Activated CD8-positive, alpha-beta memory T cell treated with anti-CD3 and anti-CD28 coated beads, Interleukin-2, amount 50 U/mL, for 1 hour (primary cell): ENCODE measurements around the gene CHAF1A.

Experiments used
- DNase-seq: peaks from one replicate; pipeline ENCODE4 v3.0.0-alpha.2; 2020; ENCODE audit errors: extremely low read depth

The CHAF1A gene

DNA sequence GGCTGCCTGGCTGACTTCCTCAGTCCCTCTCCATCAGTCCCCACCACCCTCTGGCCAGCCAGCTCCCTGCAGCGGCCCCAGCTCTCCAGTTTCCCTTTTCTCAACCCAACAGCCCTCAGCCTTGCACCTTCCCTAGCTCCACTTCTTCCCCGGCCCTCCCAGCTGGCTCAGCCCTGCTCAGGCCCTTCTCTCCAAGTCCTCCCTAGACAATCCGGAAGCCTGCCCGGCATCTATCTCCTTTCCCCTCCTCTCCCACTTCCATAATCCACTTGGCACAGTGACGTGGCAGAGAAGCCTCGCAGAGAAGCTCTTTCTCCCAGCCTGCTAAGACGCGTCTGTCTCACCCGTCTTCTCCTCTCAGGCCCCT lies 54.0 kb downstream of the CHAF1A start:
- DNase-seq: no peak

- DNase-seq: peak; percentile 42
Measured at GRCh38 chr19:4456843-4457653, 54.6 kb downstream of the CHAF1A start.

GRCh38 chr19:4457654-4458395 lies 55.4 kb downstream of the CHAF1A start, which contains the start of gene UBXN6:
UBXN6 (minus strand) TSS chr19:4457794; CDS start chr19:4457697, 97 bp downstream.
- DNase-seq: peak; percentile 97

- no peak for DNase-seq
Measured at GRCh38 chr19:4464815-4465581, 62.6 kb downstream of the CHAF1A start.

- DNase-seq: no peak
Measured at GRCh38 chr19:4467835-4468234, 65.4 kb downstream of the CHAF1A start.

GRCh38 chr19:4471403-4472173 lies 69.1 kb downstream of the CHAF1A start:
- DNase-seq: peak; percentile 98

DNA sequence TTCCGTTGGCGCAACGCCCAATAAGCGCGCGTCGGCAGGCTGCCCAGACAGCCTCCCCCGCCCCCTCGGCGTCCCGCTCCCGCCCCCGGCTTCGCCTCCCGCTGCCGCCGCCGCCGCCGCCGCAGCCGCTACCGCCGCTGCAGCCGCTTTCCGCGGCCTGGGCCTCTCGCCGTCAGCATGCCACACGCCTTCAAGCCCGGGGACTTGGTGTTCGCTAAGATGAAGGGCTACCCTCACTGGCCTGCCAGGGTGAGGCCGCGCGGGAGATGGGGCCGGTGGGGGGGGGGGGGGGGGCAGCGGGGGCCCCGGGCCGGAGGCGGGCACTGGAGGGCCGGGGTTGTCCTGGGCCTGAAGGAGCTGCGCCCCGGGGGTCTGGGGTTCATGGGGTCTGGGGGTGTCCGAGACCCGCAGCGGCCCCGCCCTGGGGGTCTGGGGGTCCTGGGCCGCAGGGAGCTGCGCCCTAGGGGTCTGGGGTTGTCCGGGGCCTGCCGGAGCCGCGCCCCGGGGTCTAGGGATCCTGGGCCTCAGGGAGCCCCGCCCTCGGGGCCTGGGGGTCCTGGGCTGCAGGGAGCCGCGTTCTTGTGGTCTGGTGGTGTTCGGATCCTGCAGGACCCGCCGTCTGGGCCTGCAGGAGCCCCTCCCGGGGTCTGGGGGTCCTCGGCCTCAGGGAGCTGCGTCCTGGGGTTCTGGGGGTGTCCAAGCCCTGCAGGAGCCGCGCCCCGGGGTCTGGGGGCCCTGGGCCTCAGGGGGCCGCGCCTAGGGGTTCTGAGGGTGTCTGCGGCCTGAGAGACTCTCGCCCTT lies 69.9 kb downstream of the CHAF1A start, which contains the start of gene HDGFL2:
TSS of gene HDGFL2 (plus strand) at position 124 of the 801 bp plus-strand sequence. CDS start at position 178, 54 bp downstream.
- no peak for DNase-seq

- DNase-seq: no peak
Measured at GRCh38 chr19:4473011-4473762, 70.7 kb downstream of the CHAF1A start.

DNA sequence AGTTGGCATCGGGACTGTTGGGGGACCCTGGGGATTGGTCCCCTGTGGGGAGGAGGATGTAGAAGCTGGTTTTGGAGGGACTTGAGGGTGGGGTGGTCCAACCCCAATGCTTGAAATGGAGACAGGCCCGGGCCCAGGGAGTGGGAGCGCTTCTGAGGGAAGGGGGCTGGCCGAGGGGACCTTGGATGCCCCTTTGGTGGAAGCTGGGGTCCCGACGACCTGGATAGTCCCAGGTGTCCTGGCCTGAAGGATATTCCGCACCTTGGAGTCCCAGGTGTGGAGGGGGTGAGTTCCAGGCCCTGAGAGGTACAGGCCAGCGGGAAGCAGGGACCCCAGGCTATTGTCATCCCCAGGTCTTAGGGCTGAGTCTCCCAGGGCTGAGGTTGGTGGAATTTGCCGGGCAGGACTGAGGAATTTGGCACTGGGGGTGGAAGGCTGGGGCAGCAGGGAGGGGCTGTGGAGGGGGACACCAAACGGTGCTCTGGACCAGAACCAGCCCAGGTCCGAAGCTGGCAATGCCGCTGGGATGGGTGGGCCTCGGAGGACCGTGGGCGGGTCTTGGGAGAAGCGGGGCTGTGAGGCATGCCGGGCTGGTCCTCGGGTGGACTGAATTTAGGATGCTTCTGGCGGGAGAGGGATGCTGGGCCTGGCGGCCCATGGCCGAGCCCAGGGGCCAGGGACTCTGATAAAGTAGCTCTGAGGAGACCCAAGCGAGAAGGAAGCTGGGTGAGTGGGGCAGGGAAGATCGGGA lies 71.5 kb downstream of the CHAF1A start:
- DNase-seq: no peak

GRCh38 chr19:4474514-4475022 lies 72.1 kb downstream of the CHAF1A start:
- no peak for DNase-seq

- DNase-seq: no peak
Measured at GRCh38 chr19:4477034-4477801, 74.8 kb downstream of the CHAF1A start.

DNA sequence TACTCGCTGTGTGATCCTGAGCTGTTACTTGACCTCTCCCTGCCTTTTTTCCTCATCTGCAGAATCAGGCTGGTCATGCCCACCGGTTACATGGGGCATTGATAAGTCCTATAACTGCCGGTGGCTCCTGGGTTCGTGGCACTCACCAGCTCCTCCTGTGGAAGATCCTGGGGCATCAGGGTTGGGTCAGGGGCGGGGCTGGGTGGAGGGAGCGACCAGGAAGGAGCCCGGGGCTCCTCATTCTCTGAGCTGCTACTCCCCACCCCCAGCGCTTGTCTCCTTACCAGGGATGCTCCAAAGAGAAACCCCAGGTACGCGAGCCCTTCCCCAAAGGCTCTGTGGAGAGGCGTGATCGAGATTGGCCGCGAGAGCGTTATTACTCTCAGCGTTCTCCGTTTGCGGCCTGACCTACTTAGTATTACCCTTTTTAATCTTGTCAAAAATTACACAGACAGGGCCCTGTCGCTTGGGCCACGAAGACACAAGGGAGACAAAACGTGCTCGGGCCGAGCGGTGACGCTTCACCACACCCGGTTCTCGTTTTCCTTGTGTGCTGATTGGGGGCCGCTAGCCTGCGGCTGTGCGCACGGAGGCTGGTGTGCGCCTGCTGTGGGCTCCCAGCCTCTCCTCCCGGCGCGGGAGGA lies 80.4 kb downstream of the CHAF1A start:
- no peak for DNase-seq

GRCh38 chr19:4483385-4483784 lies 80.9 kb downstream of the CHAF1A start:
- DNase-seq: no peak

GRCh38 chr19:4487572-4487971 lies 85.1 kb downstream of the CHAF1A start:
- no peak for DNase-seq

- no peak for DNase-seq
Measured at GRCh38 chr19:4488496-4488895, 86.1 kb downstream of the CHAF1A start.

GRCh38 chr19:4491446-4491845 lies 89.0 kb downstream of the CHAF1A start:
- no peak for DNase-seq

DNA sequence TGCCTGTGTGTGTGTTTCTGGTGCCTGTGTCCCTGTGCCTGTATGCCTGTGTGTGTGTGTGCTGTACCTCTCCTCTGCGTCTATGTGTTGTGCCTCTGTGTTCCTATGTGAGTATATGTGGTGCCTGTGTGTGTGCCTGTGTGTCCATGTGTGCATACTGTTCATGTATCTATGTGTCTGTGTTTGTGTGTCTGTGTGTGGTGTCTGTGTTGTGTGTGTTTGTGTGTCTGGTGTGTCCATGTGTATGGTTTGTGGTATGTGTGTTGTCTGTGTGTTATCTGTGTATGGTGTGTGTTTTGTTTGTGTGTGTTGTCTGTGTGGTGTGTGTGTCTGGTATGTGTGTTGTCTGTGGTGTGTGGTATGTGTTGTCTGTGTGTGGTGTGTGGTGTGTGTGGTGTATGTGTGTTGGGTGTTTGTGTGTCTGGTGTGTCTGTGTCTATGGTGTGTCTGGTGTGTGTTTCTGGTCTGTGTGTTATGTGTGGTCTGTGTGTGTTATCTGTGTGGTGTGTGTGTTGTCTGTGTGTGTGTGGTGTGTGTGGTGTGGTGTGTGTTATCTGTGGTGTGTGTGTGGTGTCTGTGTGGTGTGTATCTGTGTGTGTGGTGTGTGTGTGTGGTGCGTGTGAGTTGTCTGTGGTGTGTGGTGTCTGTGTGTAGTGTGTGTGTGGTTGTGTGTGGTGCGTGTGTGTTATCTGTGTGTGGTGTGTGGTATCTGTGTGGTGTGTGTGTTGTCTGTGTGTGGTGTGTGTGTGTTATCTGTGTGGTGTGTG lies 90.1 kb downstream of the CHAF1A start:
- no peak for DNase-seq
